Coronary artery (tissue), 2 donors: ENCODE measurements around the gene PLA2G4D.
A peak's percentile ranks its signal among the peaks of the same experiment; 100 is the strongest.

Experiments used
- DNase-seq: peaks from one replicate; pipeline ENCODE4 v3.0.0-alpha.2; 2017; ENCODE audit warnings: low spot score
- H3K27ac ChIP-seq, 2 donors: fragments of 200-600 bp; sonication (generic); one replicate each; pipeline ENCODE4 v1.5.1; 2016 to 2019
- H3K4me3 ChIP-seq: fragments of 200-600 bp; sonication (generic); 2 replicates; pipeline ENCODE4 v1.5.1; 2016; ENCODE audit warnings: mild to moderate bottlenecking, moderate library complexity
- TF ChIP-seq, protein P1 (sequence below): fragments of 200-600 bp; sonication (generic); IDR thresholded peaks from one replicate; pipeline ENCODE4 v1.5.1; 2019; ENCODE audit warnings: antibody characterized with exemption

Gene PLA2G4D

DNA sequence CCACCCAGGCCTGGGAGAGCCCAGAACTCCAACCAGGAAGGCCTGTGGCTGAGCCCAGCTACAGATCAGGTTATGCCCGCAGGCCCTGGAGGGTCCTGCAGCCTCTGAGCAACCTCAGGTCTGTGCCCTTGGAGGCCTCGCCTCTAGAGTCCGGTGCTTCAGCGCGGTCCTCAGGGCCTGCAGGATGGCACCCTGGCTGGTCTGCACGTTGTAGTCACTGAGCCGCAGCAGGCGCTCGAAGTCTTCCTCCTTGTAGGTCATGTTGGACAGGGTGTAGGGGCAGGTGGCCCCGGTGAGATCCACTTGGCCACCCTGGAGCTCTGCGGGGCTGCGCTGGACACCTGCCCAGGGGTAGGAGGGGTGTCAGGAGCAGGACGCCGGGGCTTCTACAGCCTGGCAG lies 25.8 kb downstream of the PLA2G4D start:
- TF ChIP-seq, protein P1, sequence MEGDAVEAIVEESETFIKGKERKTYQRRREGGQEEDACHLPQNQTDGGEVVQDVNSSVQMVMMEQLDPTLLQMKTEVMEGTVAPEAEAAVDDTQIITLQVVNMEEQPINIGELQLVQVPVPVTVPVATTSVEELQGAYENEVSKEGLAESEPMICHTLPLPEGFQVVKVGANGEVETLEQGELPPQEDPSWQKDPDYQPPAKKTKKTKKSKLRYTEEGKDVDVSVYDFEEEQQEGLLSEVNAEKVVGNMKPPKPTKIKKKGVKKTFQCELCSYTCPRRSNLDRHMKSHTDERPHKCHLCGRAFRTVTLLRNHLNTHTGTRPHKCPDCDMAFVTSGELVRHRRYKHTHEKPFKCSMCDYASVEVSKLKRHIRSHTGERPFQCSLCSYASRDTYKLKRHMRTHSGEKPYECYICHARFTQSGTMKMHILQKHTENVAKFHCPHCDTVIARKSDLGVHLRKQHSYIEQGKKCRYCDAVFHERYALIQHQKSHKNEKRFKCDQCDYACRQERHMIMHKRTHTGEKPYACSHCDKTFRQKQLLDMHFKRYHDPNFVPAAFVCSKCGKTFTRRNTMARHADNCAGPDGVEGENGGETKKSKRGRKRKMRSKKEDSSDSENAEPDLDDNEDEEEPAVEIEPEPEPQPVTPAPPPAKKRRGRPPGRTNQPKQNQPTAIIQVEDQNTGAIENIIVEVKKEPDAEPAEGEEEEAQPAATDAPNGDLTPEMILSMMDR, result no peak
- DNase-seq, result peak; percentile 54
- no peak overlapping the region for H3K4me3 ChIP-seq
- no peak overlapping the region for H3K27ac ChIP-seq

DNA sequence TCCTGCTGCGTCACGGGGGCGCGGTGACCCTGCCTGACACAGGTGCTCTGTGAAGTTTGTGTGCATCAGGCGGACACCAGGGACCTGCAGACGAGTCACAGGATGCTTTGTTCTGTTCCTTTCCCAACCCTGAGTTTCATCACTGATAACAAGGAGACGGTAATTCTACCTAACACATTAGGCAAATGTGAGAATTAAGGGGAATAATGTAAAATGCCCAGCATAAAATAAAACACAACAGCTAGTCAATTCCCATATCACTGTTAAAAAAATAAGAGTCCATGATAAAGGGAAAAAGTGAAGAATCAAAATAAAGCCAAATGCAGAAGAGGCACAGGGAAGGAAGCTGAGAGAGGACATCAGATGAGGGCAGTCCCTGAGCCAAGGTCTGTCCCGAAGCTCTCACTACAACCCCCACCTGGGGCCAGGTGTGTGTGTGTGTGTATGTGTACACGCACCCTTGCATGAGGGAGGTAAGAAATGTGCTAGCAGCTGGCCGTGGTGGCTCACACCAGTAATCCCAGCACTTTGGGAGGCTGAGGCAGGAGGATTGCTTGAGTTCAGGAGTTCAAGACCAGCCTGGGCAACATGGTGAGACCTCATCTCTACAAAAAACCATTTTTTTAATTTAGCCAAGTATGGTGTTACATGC lies 27.5 kb downstream of the PLA2G4D start:
- Histone ChIP-seq H3K4me3 (no peak overlapping the region), H3K27ac (no peak overlapping the region)
- DNase-seq, result peak; percentile 35
- TF ChIP-seq, protein P1, result no peak

DNA sequence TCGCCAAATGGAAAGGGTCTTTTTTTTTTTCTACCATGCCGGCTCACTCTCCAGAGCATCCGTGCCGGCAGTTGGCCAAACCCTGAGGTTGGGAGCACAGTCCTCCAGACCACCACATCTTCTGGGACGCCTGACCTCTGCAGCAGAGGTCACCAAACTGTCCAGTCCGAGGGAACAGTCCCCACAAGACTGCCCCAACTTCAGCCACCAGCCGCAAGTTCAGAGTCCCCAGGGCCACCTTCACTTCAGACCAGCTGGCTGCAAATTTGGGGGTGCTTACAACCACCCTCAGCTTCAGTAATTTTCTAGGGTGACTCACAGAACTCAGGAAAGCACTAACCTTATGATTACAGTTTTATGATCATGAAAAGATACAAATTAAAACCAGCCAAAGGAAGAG lies 28.9 kb downstream of the PLA2G4D start:
- H3K27ac ChIP-seq, result no peak overlapping the region
- peak; percentile 54 for DNase-seq
- TF ChIP-seq, protein P1, result no peak
- H3K4me3 ChIP-seq, result no peak overlapping the region

DNA sequence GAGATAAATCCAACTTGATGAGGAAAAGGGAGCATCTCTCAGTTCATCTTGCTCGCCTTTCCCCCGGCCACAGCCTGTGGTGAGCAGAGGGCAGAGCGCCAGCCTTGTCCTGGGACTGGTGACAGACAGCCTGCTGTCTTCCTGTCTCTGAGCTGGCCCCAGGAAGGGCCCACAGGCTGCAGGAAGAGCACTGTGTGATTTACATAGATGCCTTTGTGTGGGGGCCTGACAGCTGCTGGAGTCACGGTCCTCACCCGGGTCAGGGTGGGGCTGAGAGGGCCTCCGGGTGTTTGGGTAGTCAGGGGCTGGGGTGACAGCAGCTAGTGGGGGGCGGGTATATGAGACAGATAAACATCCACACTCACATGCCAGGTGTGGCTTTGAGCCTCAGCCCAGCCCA lies 29.3 kb downstream of the PLA2G4D start:
- TF ChIP-seq, protein P1, result no peak
- H3K4me3 ChIP-seq, result no peak overlapping the region
- peak; percentile 68 for DNase-seq
- H3K27ac ChIP-seq, result no peak overlapping the region

- H3K4me3 ChIP-seq, result no peak overlapping the region
- peak; percentile 41 for DNase-seq
- no peak overlapping the region for H3K27ac ChIP-seq
- TF ChIP-seq, protein P1, result no peak
These were observed 30.1 kb downstream of the PLA2G4D start for GRCh38 chr15:42064271-42064670.

GRCh38 chr15:42063122-42063848 lies 31.1 kb downstream of the PLA2G4D start:
- Histone ChIP-seq H3K4me3 (no peak overlapping the region), H3K27ac (no peak overlapping the region)
- DNase-seq, result peak; percentile 38
- TF ChIP-seq, protein P1, result no peak
